ENCODE data around the gene SOX2.
"Not testable (repeated sequence)": the region's sequence is repeated elsewhere in the genome, so short reads cannot be mapped to it uniquely, and the experiment has no call there.

The SOX2 gene

GRCh38 chr3:181724192-181724965 lies 12.7 kb downstream of the SOX2 start:
- no peak for DNase-seq

GRCh38 chr3:181725131-181725731 lies 13.5 kb downstream of the SOX2 start:
- DNase-seq = no peak

GRCh38 chr3:181725830-181726229 lies 14.1 kb downstream of the SOX2 start:
- no peak for DNase-seq

- no peak for DNase-seq
Observed at GRCh38 chr3:181726351-181727330, 14.9 kb downstream of the SOX2 start.

- DNase-seq = no peak
Observed at GRCh38 chr3:181727341-181728032, 15.8 kb downstream of the SOX2 start.

- DNase-seq = no peak
Observed at GRCh38 chr3:181728470-181729340, 17.0 kb downstream of the SOX2 start.

- DNase-seq = no peak
Observed at GRCh38 chr3:181729341-181729869, 17.7 kb downstream of the SOX2 start.

- no peak for DNase-seq
Observed at GRCh38 chr3:181730316-181730715, 18.6 kb downstream of the SOX2 start.

GRCh38 chr3:181730934-181731333 lies 19.2 kb downstream of the SOX2 start:
- DNase-seq = no peak

- DNase-seq = no peak
Observed at GRCh38 chr3:181735911-181736310, 24.2 kb downstream of the SOX2 start.

- no peak for DNase-seq
Observed at GRCh38 chr3:181738551-181738950, 26.8 kb downstream of the SOX2 start.

- DNase-seq = no peak
Observed at GRCh38 chr3:181739628-181740027, 27.9 kb downstream of the SOX2 start.

- DNase-seq = no peak
Observed at GRCh38 chr3:181741417-181741816, 29.7 kb downstream of the SOX2 start.

- DNase-seq = no peak
Observed at GRCh38 chr3:181752202-181752671, 40.5 kb downstream of the SOX2 start.

GRCh38 chr3:181753391-181753790 lies 41.7 kb downstream of the SOX2 start:
- DNase-seq = no peak

- no peak for DNase-seq
Observed at GRCh38 chr3:181755959-181756358, 44.2 kb downstream of the SOX2 start.

- DNase-seq = no peak
Observed at GRCh38 chr3:181756645-181757297, 45.0 kb downstream of the SOX2 start.

GRCh38 chr3:181757694-181758306 lies 46.1 kb downstream of the SOX2 start:
- DNase-seq = no peak

GRCh38 chr3:181761906-181762305 lies 50.2 kb downstream of the SOX2 start:
- no peak for DNase-seq

GRCh38 chr3:181764033-181764432 lies 52.3 kb downstream of the SOX2 start:
- not testable (repeated sequence) for DNase-seq
